NCI-H345 (cell line): Measurements from ENCODE around the gene BACH1.
A peak's percentile ranks its signal among the peaks of the same experiment; 100 is the strongest.
"Not testable (repeated sequence)": the region's sequence is repeated elsewhere in the genome, so short reads cannot be mapped to it uniquely, and the experiment has no call there.

ENCODE experiments used
- DNase-seq: peaks from one replicate; lab custom pipeline; 2025; lab: John Stamatoyannopoulos, UW

Gene BACH1

DNA sequence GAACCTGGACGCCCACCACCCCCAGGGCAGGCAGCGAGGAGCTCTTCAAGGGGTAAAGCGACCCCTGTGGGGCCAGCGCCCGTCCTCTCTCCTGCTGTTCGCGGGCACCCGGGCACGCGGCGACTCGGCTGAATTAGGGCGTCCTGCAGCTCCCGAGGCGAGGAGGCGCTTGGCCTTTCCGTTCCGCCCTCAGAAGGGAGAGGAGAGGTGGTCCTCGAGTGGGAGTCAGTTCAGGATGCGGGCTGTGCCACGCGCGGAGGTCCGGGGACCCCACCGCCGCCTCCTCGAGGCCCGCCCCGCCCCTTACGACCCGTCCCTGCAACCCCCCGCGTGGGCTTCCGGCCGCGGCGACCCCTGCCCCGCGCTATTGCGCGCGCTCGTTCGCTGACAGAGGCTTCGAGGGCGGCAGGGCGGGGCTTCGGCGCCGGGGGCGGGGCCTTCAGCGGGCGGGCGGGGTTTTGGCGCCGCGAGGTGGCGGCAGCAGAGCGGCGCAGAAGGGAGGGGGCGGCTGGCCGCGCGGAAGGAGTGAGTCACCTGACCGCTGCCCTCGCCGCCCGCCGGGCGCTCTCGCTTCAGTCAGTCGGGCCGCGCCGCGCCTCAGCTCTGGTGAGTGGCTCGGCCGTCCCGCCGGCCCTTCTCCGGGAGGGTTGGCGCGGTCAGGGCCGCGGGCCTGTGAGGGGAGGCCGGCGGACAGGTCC lies at the start of gene BACH1:
TSS of gene BACH1 (plus strand) at position 575 of the 698 bp plus-strand sequence. CDS start 22,359 bp downstream, outside the sequence.
- DNase-seq: peak; percentile 88

DNA sequence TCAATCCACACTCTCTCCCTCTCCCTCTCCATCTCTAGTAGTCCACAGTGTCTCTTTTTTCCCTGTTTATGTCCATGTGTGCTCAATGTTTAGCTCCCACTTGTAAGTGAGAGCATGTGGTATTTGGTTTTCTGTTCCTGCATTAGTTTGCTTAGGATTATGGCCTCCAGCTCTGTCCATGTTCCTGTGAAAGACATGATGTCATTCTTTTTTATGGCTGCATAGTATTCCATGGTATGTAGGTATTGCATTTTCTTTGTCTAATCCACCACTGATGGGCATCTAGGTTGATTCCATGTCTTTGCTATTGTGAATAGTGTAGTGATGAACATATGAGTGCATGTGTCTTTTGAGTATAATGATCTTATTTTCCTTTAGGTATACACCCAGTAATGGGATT lies 49.4 kb upstream of the BACH1 start:
- DNase-seq: not testable (repeated sequence)

DNA sequence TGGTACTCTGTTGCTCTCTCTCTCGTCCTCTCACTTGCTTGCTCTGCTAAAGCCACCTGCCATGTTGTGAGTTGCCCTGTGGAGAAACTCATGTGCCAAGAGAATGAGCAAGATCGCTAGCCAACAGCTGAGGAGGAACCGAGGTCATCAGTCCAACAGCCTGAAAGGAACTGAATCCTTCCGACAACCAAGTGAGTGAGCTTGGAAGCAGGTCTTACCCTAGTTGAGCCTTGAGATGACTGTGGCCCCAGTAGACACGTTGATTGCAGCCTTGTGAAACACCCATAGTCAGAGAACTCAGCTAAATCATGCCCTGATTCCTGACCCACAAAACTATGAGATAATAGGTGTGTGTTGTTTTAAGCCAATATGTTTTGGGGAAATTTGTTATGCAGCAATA lies 48.1 kb upstream of the BACH1 start:
- no peak for DNase-seq

DNA sequence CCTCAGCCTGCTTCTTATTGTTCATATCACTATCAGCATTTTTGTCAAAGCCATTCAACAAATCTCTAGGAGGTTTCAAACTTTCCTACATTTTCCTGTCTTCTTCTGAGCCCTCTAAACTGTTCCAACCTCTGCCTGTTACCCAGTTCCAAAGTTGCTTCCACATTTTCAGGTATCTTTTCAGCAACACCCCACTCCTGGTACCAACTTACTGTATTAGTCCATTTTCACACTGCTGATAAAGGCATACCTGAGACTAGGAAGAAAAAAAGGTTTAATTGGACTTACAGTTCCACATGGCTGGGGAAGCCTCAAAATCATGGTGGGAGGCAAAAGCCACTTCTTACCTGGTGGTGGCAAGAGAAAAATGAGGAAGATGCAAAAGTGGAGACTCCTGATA lies 44.9 kb upstream of the BACH1 start:
- not testable (repeated sequence) for DNase-seq

DNA sequence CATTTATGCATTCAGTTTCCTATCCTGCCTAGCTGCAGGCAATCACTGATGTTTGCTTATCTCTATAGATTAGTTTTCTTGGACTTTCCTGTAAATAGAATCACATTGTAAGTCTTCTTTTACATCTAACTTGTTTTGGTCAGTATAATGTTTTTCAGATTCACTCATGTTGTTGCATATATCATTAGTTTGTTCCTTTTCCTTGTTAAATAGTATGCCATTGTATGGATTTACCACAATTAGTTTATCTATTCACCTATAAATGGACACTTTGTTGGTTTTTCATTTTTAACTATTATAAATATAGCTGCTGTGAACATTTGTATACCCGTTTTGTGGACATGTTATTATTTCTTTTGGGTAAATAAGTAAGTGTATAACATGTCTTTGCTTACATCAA lies 44.2 kb upstream of the BACH1 start:
- no peak for DNase-seq

DNA sequence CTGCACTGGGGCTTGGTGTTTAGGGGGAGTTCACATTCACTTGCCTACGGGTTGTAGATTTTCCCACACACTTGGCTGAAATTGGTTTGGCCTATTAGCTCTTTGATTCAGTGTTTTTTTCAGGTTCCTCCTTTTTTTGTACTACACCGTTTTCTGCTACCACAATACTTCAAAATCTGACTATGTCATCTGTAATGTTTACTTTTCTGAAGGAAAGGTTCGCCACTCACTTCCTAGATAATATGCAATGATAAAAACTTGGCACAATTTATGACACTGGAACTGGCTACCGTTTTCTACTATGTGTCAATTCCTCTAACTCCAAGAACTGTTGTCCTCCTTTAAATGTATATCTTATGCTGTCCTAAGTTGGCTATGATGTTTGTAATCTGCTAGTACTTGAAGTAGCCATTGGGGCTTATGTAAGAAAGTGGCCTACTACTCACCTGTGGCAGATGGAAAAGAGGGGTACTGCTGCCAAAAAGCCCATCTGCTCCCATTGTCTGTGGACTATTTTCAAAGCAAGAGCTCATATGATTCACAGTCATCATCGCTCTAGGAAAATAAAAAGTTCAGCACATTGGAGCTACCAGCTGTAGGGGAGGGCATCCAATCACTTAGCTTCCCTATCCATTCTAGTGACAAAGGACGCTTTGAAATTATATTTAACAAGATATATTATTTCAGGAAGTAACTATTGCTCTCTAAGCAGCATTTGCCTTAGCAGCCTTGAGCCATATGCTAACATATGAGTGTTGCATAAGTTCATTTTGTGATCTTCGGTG lies 42.4 kb upstream of the BACH1 start:
- peak; percentile 26 for DNase-seq

DNA sequence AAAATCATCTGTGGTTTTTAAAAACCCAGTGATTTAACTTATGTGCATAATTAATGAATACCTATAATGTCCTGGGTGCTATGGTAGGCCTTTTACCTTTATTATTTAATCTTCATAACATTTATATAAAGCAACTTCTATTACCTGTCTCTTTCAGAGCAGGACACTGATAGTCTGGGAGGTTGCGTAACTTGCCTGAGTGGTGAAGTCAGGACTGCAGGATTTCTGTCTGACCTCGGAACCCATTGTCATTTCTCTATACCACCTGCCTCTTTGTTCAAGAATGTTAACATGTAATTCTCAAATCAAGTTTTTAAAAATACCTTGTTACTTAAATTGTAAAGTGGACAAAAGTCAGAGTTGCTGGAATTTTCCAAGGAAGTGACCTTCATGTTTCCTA lies 41.0 kb upstream of the BACH1 start:
- DNase-seq: no peak

DNA sequence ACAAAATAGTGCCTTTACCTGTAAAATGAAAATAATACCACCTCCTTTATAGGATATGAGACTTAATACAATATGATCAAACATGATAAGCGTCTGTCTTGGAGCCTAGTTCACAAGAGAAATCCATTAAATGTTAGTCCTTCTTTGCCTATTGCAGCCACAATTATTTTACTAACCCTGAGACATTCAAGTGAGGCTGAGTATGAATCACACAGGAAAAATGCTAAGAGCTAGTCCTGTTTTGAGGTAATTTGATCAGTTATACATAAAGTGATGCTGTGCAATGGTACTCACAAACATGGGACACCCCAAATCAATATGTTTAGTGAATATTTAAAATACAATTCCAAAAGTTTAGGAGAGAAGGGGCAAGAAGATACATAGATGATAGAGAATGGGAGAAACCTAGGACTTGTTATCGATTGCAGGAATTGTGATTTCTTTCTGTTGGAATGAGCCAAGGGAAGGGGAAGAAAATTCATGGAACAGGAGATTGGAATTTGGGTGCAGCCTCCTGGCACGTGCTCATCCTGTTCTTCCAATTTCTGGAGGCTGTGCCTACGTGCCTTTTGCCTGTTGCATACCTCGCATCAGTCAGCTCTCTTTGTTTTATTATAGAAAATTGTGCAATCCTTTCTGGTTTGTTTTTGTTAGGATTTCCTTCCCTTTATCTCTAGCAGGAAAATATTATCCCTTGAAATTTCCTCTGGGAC lies 39.9 kb upstream of the BACH1 start:
- no peak for DNase-seq

DNA sequence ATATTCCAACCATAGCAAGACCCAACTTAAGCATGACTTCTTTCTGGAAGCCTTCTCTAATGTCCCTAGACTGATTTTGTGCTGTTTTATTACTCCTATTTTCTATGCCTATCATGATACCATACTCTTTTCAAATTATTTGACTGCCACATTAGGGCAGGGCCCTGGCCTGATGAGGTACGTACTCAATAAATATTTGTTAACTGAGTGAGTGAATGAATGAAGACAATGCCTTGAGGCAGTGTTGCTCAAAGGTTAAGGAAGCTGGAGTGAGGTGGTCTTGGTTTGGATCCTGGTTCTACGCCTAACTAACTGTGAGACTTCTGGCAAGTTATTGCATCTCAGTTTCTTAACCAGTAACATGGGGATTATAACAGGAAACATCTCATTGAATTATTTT lies 38.3 kb upstream of the BACH1 start:
- no peak for DNase-seq

DNA sequence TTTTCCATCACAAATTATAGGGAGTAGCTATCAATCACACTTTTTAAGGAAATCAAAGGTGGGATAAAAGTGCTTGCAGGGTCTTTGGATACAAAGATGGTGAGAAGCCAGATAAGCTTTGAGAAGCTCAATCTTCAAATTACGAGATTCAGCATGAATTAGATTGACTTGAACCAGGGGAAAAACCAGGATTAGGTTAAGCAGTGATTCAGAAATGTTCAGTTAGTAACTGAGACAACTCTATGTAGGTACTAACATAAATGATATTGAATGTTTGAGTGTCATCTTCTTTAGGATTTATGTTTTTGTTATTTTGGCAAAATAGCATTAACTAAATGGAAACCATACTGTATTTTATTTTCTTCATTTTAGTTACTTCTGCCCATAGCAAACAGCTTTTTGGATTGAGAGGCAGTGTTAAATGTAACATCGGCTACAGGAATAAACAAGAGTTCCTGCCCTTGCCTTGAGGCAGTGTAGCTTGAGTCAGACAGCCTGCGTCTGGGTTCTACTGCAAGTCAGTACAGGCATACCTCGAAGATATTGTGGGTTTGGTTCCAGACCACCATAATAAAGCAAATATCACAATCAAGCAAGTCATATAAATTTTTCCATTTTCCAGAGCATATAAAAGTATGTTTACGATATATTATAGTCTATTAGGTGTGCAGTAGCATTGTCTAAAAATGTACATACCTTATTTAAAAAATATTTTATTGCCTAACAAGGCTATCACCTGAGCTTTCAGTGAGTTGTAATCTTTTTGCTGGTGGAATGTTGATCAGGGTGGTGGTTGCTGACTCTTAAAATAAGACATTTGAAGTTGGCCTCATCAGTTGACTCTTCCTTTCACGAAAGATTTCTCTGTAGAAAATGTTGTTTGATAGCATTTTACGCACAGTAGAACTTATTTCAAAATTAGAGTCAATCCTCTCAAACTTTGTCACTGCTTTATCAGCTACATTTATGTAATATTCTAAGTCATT lies 36.9 kb upstream of the BACH1 start:
- DNase-seq: no peak

DNA sequence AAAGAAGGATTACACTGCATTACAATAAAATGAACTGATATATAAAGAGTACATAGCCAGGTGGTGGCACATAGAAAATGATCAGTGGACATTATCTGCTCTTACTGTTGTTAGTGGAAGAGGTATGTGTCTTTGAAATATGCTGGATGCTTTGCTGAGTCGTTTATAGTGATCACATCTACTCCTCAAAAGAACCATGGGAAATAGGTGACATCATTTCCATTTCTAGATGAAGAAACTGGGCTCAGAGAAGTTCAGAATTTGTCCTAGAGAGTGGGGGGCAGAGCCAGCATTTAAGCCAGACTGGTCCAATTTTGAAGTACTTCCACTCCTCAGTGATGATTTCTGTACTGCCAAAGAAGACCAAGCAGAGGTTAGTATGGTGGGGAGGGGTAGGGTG lies 34.0 kb upstream of the BACH1 start:
- no peak for DNase-seq

DNA sequence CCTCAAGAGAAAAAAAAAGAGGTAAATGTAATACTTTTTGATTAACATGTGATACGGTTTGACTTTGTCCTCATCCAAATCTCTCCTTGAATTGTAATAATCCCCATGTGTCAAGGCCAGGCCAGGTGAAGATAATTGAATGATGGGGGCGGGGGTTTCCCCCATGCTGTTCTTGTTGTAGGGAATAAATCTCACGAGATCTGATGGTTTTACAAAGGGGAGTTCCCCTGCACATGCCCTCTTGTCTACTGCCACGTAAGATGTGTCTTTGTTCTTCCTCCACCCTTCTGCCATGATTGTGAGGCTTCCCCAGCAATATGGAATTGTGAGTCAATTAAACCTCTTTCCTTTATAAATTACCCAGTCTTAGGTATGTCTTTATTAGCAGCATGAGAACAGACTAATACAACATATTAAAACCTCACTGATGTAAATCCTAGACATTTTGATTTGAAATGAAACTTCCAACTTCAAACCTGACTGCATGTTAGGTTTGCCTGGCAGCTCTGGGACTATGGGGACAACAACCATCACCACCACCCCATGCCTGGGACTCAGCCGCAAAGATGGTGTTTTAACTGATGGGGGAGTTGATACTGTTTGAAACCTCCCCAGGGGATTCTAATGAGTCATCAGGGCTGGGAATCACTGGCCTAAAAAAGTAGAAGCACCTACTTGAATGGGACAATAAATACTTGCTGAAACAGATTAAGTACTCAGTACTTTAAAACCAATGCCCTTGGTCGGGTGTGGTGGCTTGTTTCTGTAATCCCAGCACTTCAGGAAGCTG lies 32.8 kb upstream of the BACH1 start:
- no peak for DNase-seq

DNA sequence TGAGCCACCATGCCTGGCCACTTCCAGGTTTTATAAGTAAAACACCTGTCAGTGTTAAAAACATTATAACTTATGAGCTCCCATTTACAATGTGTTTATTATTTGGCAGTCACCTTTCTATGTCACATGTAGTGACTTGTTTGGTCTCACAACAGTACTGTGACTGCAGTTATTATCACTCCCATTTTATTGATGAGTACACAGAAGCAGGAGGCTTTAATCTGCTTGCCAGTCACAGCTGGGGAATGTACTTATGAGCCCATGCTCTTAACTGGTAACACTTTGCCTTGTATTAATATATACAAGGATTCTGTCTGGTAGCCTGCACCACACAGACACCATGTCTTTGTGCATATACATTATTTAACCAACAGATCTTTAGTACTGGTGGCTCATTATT lies 31.1 kb upstream of the BACH1 start:
- DNase-seq: no peak

DNA sequence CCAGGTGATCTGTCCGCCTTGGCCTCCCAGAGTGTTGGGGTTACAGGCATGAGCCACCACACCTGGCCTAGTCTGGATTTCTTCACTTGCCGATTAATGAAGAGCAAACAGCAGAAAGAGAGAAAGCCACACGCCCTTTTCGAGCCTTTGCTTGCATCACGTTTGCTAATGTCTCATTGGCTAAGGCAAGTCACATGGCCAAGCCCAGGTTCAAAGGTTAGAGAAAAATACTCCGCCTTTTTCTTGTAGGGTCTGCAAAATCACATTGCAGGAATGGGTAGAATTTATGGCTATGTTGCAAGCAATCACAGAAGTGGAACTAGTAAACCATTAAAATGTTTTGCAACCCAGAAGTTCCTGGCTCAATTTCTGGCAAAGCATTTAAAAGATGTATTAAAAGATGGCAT lies 26.8 kb upstream of the BACH1 start:
- no peak for DNase-seq

DNA sequence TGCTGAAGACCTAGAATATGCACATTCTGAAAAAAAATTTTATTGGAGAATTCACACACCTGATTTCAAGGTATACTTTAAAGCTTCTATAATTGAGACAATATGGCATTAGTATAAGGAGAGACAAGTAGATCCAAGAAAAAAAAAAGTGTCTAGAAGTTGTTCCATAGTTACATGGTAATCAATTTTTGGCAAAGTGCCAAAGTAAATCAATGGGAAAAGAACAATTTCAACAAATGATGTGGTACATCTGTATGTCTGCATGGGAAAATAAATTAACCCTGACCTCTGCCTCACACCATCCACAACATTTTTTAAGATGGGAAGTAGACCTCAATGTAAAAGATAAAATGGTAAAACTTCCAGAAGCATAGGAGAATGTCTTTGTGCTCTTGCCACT lies 21.3 kb upstream of the BACH1 start:
- no peak for DNase-seq

DNA sequence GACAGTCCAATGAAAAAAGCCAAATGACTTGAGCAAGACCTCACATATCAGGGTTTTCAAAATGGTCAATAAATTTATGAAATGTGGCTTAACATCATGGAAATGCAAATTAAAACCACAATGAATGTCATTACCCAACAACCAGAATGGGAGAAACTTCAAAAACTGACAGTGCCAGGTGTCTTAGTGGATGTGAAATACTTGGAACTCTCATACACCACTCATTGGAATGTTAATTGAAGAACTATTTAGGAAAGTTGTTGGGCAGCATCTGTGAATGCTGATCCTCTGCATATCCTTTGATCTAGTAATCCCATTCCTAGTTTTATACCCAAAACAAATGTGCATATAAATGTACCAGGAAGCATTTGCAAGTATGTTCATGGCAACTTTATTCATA lies 19.2 kb upstream of the BACH1 start:
- DNase-seq: no peak

DNA sequence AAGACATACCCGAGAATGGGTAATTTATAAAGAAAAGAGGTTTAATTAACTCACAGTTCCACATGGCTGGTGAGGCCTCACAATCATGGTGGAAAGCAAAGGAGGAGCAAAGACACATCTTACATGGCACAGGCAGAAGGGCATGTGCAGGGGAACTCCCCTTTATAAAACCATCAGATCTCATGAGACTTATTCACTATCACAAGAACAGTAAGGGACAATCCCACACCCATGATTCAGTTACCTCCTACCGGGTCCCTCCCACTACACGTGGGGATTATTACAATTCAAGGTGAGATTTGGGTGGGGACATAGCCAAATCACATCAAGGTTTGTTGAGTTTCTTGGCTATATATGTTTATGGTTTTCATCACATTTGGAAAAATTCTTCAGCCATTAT lies 16.9 kb upstream of the BACH1 start:
- not testable (repeated sequence) for DNase-seq

DNA sequence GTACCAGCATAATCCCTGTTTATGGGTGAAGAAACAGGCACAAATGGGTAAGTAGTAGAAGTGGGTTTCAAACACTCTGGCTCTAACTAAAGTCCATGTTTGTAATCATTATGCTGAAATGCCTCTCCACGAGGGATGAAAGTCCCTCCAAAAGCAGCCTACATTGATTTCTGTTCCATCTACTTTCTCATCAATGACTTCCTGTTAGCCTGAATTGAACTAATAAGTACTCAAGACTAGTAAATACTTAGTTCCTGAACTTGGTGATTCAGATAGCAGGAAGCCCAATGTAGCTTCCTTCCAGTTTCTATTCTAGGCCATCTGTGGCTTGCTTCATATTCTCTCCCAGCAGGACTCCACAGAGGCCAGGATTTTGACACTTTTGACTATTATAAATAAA lies 11.3 kb upstream of the BACH1 start:
- no peak for DNase-seq

DNA sequence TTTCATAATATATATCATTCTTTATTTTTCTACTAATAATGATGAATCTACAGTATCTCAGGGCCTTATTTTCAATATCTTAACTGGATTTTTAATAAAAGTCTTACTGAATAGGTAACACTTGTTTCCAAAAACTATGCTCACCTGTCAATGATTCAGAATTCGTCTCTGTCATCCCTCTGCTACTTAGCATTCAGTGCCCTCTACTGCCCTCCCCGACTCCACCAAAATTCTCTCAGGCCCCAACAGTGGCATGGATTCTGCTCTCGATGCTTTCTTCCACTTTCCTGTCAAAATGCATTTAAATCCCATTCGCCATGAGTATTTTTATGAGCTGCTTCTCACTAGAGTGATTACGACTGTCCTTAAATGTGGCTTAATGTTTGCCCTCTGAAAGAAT lies 10.5 kb upstream of the BACH1 start:
- no peak for DNase-seq

DNA sequence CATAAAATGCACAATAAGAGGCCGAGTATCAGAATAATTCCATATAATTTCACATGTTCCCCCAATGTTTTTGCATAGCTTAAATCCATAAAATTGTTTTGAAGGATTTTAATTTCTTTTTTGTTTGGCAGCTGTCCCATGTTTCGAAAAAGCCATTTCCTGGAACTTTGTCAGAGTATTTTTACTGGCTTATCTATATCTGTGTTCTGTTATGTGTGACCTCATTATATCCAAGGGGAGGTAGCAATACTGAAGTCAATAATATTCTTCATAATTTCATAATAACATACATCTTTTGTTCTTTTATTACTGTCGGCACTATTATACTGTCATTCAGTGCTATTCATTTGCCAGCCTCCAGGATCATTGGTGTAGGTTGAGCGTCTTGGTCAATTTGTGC lies 9.4 kb upstream of the BACH1 start:
- DNase-seq: no peak

DNA sequence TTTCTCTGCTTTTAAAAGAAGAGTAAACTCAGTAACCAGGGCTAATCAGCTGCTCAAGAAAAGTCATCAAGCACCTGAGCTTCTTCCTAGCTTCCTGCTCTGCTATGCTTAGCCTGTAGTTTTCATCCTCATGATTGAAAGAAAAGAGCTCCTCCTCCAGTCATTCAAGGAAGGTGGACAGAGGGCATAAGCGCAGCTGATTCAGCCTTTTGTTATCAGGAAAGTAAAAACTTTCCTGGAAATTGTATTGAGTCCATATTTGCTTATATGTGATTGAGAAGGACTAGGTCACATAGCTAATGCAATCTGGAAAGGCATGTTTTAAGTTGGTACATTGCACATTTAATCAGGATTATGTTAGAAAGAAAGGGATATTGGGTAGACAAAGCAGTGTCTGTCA lies 8.5 kb upstream of the BACH1 start:
- DNase-seq: no peak
